Bronchial epithelial cell (primary cell): ENCODE measurements around the gene STARD10. TPM values are rescaled to one million over a fixed set of nuclear protein-coding genes. Genes with fewer than 3 reads are reported as not detected.

Experiments
- DNase-seq: peaks from one replicate; pipeline ENCODE4 v3.0.0-alpha.2; 2010; ENCODE audit warnings: low read depth
- FAIRE-seq: peaks from 2 replicates; lab custom pipeline; 2011; peaks lifted over from hg19 to GRCh38; lab: Jason Lieb, UNC
- H3K27me3 ChIP-seq: 2 replicates; pipeline ENCODE4 v1.5.1; 2011; ENCODE audit warnings: low read length; ENCODE audit not compliant: control insufficient read depth, insufficient read depth
- H3K36me3 ChIP-seq: 2 replicates; pipeline ENCODE4 v1.5.1; 2011; ENCODE audit warnings: low read length; ENCODE audit not compliant: control insufficient read depth, insufficient read depth
- H3K4me3 ChIP-seq: 2 replicates; pipeline ENCODE4 v1.5.1; 2011; ENCODE audit warnings: mild to moderate bottlenecking, low read depth, low read length, control low read depth
- total RNA-seq: library from RNA; depleted of rRNA; stranded (reverse); fragments of >200 nt; gene quantifications from 2 replicates; pipeline ENCODE4 v1.2.1, GENCODE V29; 2014
- TF ChIP-seq, protein P1 (sequence below): IDR thresholded peaks from 2 replicates; pipeline ENCODE4 v1.5.1; 2011; ENCODE audit warnings: mild to moderate bottlenecking, moderate library complexity, low read length, control low read depth, inconsistent platforms; ENCODE audit not compliant: insufficient read depth, severe bottlenecking

Gene STARD10
- total RNA-seq, 1 donor from 2014 or later = 118 TPM

DNA sequence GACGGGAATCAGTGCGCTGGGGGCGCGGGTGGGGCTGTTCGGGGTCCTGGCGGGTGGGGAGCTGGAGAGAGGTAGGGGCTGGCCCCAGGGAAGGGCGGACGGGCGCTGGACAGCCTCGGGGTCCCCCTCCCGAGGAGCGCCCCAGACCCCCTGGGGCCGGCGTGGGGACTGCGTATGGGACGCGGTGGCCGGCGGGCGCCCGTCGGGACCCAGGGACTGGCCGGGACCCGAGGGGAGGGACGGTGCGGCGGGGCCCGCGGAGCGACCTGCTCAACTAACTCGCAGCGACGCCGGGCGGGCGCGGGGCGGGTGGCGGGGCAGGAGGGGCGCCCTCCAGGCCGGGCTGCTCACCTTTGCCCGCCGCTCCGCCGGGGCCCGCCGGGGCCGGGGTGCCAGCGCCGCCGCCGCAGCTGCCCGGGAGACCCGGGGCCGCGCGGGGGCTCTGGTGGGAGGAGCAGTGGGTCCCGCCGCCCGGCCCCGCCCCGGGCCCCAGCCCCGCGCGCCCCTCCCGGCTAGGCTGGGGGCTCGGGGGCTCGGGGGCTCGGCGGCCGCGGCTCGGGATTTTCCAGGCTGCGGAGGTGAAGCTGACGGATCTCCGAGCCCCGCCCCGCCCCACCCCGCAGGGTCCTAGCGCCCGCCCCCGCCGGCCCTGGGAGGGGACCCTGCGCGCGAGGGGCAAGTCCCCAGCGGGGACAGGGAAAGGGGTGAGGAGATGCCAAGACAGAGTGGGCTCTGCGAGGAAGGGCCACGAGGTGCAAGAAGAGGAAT lies 12.3 kb downstream of the STARD10 start:
- Histone ChIP-seq H3K27me3 (no peaks in the 10 kb centered on the region), H3K4me3 (peak overlapping the region; percentile 56), H3K36me3 (no peaks in the 10 kb centered on the region)
- FAIRE-seq = no peak
- TF ChIP-seq, protein P1, sequence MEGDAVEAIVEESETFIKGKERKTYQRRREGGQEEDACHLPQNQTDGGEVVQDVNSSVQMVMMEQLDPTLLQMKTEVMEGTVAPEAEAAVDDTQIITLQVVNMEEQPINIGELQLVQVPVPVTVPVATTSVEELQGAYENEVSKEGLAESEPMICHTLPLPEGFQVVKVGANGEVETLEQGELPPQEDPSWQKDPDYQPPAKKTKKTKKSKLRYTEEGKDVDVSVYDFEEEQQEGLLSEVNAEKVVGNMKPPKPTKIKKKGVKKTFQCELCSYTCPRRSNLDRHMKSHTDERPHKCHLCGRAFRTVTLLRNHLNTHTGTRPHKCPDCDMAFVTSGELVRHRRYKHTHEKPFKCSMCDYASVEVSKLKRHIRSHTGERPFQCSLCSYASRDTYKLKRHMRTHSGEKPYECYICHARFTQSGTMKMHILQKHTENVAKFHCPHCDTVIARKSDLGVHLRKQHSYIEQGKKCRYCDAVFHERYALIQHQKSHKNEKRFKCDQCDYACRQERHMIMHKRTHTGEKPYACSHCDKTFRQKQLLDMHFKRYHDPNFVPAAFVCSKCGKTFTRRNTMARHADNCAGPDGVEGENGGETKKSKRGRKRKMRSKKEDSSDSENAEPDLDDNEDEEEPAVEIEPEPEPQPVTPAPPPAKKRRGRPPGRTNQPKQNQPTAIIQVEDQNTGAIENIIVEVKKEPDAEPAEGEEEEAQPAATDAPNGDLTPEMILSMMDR = no peak
- no peak for DNase-seq

DNA sequence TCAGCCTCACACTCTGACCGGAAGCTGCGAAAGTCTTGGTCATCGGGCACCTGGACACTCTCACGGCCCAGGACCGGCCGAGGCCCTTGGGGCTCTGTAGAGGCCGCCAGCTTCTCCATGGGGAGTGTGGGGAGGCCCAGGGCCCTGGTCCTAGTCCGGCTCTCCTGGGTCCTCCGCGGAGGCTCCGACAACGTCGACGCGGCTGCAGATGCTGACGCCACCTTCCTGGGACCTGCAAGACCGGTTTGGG lies 12.9 kb downstream of the STARD10 start:
- FAIRE-seq = no peak
- Histone ChIP-seq H3K4me3 (peak overlapping the region; percentile 56), H3K36me3 (no peaks in the 10 kb centered on the region), H3K27me3 (no peaks in the 10 kb centered on the region)
- peak; percentile 33 for DNase-seq
- TF ChIP-seq, protein P1 = no peak

DNA sequence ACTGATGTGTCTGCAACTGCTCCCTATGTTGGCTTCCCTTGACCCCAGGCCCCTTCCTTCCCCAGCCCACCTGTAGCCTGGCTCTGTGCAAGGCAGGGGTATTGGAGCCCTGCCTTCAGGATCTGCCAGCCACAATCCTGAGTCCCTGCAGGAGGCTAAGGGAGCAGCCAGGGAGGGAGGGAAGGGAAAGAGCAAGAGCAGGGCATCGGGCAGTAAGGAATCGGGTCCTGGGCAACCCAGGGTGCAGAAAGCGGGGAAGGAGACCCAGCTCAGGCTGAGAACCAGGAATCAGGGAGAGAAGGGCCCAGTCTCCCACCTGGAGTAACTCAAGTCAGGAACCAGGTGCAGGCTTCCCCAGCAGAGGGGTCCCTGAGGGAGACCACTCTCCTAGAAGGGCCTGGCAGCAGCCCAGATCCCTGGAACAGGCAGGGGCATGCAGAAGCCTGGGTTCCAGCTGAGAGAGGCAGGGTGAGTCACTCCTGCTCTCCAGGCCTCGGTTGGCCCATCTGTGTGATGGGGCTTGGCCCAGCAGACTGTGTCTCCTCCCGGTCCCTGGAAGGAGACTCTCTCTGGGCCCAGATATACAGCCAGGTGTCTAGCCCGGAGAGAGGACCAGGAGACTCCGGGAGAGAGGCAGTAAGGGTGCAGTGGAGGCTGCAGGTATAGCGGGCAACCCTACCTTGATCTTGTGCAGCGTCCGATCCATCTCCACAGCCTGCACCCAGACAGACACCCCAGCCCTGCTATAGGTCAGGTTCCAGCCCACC lies 13.4 kb downstream of the STARD10 start:
- DNase-seq = peak; percentile 30
- no peak for FAIRE-seq
- TF ChIP-seq, protein P1 = no peak
- Histone ChIP-seq H3K27me3 (no peaks in the 10 kb centered on the region), H3K4me3 (peak overlapping the region; percentile 56), H3K36me3 (no peaks in the 10 kb centered on the region)

DNA sequence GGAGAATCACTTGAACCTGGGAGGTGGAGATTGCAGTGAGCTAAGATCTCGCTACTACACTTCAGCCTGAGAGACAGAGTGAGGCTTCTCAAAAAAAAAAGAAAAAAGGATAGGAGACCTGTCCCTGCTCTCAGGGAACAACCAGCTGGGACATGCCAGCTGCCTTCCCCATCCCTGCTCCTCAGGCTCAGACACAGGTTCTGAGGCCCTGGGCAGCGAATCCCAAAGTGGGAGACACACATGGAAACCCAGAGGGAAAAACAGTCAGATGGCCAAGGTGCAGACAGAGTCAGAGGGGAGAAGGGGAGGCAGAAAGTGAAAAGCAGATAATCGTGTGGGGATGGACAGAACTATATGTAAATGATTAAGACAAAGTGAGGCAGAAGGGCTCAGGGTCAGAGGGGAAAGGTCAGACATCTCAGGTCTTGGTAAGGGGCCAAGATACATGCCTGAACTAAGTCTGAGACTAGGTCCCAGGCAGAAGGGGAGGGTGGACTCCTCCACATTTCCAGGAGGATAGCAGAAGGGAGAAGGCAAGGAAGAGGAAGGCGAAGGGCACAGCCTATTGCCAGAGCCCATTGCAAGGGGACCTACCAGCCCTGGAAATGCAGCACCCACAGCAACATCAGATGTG lies 14.2 kb downstream of the STARD10 start:
- no peak for FAIRE-seq
- no peak for DNase-seq
- Histone ChIP-seq H3K36me3 (no peaks in the 10 kb centered on the region), H3K4me3 (no peak overlapping the region), H3K27me3 (no peaks in the 10 kb centered on the region)
- TF ChIP-seq, protein P1 = no peak

DNA sequence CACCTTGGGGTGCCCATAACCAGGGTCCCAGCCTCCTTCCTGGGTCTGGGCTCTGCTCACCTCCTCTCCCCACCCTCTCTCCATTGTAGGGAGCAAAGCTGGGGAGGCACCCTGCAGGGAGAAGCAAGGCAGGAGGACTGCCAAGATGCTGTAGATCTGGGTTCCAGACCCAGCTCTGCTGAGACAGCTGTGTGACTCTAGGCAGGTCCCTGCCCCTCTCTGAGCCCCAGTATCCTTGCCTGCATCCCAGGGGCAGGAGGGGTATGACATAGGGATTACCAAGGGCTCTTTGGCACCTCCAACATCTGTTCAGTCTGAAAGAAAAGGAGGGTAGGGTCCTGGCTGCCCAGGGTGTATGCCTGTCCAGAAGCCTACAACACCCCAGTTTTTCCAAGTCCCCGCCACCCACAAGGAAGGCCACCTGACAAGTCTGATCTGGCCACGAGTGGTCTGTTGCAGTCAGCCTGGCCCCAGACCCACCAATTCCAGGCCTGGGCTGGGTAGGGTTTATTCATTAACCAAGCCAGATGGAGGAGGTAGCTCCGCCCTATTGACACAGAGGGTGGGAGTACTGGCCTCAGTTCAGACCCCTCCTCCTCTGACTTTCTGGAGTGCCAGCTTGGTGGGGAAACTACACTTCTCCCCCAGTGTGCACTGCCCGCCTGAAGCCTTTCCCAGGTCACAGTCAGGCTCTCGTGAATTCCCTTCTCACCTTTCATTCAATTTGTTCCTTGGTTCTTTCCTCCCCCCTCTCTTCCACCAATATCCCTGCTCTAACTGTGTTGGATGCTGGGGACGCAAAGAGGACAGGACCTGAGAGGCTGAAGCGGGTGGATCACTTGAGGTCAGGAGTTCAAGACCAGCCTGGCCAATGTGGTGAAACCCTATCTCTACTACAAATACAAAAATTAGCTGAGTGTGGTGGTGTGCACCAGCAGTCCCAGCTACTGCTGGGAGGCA lies 15.0 kb downstream of the STARD10 start:
- no peaks in the 10 kb centered on the region for H3K36me3 ChIP-seq
- TF ChIP-seq, protein P1 = no peak
- no peaks in the 10 kb centered on the region for H3K27me3 ChIP-seq
- no peak overlapping the region for H3K4me3 ChIP-seq
- FAIRE-seq = no peak
- DNase-seq = no peak
